CD4-positive, alpha-beta T cell treated with Interleukin-4 for 4 hours (primary cell): ENCODE results near the gene CCN6.
"Not testable (repeated sequence)": the region's sequence is repeated elsewhere in the genome, so short reads cannot be mapped to it uniquely, and the experiment has no call there.

Experiments
- DNase-seq: peaks from one replicate; pipeline ENCODE4 v3.0.0-alpha.2; 2020

CCN6 gene

GRCh38 chr6:112030206-112030960, 23.5 kb upstream of the CCN6 start:
- DNase-seq, result no peak

DNA sequence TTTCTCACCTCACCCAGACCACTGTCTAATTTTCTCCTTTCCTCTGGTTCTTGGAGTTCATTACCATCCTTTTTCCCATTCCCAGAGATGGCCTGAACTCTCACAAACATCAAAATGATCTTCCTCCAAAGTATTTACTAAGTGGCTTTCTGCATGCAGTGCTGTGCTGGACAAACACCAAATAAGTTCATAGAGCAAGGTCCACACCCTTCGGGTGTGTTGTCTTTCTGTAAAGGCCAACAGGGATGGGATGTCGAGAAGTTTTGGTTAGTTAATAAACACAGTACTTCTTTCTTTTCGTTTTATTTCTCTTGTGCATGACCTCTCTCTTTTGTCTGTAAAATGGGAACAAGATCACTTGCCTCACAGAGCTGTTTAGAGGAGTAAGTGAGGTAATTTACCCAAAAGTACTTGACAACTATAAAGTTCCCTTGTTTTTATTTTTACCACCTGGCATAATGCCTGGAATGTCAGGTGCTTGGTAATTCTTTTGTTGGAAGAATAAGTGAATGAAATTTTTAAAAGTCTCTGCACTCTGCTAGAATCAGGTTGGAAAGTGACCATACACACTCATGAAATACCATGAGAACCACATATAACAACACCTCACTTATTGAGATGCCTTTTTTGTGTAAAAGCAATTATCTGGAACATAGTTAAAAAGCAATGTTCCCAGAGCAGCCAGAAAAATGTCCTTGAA, 22.8 kb upstream of the CCN6 start:
- DNase-seq, result no peak

- no peak for DNase-seq
These were observed 21.9 kb upstream of the CCN6 start for GRCh38 chr6:112031960-112032359.

GRCh38 chr6:112032728-112033127, 21.2 kb upstream of the CCN6 start:
- DNase-seq, result no peak

GRCh38 chr6:112033791-112034615, 19.9 kb upstream of the CCN6 start:
- no peak for DNase-seq

DNA sequence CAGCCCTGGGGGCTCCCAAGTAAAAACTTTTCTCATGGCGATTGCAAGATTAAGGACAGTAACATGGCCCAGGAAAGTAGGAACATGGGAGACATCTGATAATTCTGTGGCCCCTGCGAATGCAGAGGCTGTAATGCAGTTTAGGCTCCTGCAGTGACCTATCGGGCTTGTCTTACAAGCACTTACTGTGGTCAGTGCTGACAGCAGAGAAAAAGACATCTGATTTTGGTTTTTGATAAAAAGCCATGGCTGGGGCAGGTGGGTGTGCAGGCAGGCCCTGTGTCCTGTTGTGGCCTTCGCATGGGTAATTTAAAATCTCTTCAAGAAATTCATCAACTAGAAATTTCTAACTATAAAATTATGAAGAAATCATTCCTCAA, 19.3 kb upstream of the CCN6 start:
- no peak for DNase-seq

DNA sequence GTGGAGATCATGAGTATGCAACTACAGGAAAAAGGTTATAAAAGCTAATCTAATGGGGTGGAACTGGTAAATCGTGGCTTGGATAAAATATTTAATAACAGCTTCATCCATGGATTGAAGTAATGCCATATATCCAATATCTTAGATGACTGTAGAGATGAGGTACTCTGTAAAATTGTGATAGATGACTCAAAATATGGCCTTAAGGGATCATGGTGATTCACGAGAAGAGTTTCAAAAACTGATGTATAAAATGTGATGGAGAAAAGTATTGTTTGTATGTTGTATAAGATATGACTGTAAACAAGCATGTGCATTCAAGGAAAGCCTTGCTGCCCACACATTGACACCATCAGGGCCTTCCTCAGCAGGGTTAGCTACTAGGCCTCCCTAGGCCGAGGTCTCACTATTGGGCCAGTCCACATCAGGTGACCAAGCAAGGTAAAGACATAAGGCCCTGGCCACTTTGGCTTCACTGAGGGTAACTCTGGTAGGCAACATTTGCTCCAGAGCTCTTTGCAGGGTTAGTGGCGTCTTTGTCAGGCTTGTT, 17.7 kb upstream of the CCN6 start:
- DNase-seq, result no peak

GRCh38 chr6:112037783-112038216, 16.1 kb upstream of the CCN6 start:
- no peak for DNase-seq

DNA sequence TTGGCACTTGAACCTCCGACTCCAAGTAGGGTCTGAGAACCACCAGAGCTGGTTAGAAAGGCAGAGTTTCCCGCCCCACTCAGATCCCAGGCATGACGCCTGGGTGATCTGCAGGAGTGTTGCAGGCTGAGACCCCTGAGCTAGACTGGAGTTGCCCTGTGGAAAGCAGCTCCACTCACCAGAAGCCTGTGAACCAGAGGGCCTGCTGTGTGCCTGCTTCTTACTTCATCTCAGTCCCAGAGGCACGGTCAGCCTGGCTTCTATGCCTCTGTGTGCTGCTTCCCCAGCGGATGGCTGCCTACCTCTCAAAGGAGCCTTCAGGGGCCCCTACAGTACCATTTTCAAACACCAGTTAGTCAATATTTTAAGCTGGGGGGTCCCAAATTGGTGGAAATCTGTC, 15.6 kb upstream of the CCN6 start:
- no peak for DNase-seq

- no peak for DNase-seq
These were observed 15.0 kb upstream of the CCN6 start for GRCh38 chr6:112038756-112039430.

DNA sequence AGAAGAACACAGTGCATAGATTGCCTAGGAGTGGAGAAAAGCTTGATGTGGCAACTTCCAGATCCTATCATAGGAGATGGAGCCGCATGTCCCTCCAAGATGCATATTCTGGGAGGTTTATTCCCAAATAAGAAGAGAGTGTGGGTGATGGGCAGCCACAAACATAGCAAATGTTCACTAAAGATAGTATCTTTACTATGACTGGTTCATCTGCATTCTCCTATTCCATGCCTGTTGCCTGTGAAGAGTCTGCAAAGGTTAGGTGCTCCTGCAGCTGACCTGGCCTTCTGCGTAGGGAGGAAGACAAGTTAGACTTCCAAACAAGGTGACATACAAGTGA, 14.5 kb upstream of the CCN6 start:
- no peak for DNase-seq

DNA sequence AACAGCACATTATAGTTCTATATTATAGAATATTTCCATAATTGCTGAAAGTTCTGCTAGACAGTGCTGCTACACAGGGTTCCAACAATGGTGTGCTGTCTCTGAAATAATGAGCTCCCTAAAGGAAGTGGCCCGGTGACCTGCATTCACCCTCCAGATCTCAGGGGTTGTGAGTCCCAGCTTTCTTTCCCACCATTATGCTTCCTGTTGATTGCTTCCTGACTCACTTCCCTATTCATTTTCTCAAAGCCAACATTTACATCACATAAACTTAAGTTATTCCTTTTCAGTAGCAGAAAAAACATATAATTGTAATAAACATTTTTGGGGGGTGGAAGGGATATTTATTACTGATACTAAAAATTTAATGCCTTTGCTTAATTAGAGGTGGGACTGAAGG, 12.9 kb upstream of the CCN6 start:
- DNase-seq, result no peak

- no peak for DNase-seq
These were observed 12.4 kb upstream of the CCN6 start for GRCh38 chr6:112041535-112041934.

DNA sequence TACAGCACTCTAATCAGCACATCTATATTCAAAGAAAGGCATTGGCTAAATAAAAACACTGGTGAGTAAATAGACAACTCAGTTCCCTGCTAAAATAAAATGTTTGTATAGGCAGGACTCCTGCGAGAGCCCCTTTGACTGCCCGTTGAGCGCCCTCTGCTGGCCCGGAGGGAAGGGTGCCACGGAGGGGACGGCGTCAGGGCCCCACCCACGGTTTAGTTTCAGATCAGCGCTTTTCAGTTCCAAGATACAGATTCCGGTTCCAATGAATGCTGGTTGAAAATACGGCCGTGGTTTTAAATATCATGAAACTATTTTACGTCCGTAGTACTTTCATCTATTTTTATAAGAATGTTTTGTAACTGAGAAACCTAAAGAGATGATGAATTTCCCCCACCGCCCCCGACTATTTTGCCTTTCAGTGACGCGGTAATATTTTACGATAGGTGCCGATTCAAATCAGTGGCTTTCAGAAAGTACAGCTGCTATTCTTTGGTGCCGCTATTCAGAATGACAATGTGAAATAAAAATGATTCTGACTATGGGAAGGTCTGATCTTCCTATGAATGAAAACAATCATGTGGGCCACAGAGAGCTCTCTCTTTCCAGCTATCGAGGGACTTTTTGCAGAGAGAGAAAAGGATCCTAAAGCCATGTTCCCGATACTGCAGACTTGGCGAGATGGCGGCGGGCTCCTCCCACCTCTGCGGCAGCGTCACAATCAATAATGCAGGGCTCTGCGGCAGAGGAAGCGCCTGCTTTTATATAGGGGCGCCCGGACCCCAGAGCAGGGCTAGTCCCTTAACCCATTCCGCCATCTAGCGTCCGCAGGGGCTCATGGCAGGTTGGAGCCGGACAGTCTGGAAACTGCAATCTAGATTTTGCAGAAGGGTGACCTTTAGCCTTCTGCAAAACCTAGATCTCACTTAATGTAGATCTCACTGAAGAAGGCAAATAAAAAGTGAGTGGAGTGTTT, 10.6 kb upstream of the CCN6 start:
- peak; percentile 93 for DNase-seq

DNA sequence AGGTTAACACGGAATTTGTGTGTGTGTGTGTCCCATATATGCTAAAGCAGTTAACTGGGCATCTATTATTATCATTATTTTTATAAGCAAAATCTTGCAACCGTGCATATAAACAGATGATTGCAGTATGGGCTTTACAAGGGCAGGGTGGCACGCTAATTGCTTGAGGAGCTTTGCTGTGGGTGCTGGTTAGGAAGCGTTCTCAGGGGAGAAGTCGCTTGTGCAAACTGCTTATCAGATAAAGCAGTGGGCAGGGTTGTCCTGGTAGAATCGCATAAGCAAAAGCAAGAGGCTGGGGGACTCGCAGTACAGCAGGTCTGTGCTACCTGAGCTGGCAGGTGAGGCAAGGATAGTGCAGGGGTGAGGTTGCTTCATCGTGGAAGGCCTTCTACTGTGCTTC, 9.7 kb upstream of the CCN6 start:
- DNase-seq, result no peak

- no peak for DNase-seq
These were observed 9.0 kb upstream of the CCN6 start for GRCh38 chr6:112044856-112045255.

GRCh38 chr6:112047523-112047922, 6.4 kb upstream of the CCN6 start:
- DNase-seq, result not testable (repeated sequence)

DNA sequence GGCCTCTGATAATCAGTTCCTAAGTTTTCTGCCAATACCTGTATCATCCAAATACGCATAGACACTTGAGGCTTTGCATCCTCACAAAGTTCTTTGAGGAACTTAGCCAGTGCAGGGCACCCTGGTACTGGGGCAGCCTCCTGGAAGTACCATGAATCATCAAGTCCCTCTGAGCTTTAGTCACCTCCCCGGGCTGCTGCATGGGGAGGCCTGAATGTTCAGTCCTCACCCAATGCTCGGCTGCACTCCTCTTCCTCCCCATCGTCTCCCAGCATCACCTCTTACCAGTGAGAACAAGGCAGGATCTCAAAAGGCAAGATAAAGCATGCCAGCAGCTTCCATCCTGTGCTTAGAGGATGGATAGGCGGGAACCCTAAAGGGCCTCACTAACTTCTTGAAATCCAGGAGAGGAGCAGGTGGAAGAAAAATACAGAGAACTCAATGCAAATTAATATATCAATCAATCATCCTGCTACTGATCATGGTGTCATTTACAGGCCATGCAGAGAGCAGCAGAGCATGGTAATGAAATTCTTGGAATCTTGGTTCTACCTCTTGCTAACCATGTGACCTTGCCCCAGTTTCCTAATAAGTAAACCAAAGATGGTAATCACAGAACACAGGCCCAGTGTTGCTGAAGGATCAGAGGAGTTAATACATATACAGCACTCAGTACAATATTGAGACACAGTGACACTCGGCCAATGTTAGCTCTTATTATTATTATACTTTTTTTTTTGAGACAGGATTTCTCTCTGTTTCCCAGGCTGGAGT, 4.7 kb upstream of the CCN6 start:
- DNase-seq, result no peak

- no peak for DNase-seq
These were observed 3.9 kb upstream of the CCN6 start for GRCh38 chr6:112049996-112050395.

DNA sequence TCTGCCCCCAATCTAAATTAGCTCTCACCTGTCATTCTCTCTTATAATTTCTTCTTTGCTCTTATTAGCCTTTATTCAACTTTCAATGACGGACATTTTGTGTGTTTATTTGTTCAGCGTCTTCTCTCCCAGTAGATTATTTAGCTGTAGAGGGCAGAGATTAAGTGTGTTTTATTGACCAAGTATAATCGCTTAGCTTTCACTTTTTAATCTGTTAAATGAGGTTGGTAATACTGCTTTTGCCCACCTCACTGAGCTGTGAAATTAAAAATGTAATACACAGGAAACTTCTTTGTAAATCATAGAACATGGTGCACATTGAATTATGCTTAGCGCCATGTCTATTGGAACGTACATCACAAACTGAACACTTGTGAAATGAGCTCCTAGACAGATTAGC, 3.5 kb upstream of the CCN6 start:
- DNase-seq, result no peak

DNA sequence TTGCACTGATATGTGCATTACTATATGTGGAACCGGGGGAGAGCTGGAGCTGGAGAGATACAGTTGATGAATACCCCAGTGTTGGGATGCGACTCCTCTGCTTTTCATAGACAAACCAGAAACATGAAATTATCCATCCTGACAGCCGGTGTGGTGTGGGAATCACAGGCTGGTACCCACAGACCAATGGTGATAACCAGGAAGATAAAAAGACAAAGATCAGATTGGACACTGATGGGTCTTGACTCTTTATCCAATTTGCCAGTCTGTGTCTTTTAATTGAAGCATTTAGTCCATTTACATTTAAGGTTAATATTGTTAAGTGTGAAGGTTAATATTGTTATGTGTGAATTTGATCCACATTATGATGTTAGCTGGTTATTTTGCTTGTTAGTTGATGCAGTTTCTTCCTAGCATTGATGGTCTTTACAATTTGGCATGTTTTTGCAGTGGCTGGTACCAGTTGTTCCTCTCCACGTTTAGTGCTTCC, 2.6 kb upstream of the CCN6 start:
- not testable (repeated sequence) for DNase-seq
